Lower leg skin (tissue), 3 donors: ENCODE results near the gene PIP4K2A.

Experiments
- CTCF ChIP-seq, 3 donors: fragments of 450-650 bp; IDR thresholded peaks; one replicate each; pipeline ENCODE4 v1.5.1; 2016; ENCODE audit warnings: antibody characterized with exemption in 3 of 3, mild to moderate bottlenecking in 3 of 3, moderate library complexity in 2 of 3
- POLR2A ChIP-seq, 2 donors: fragments of 450-650 bp; IDR thresholded peaks; one replicate each; pipeline ENCODE4 v1.6.1; 2016 to 2017; ENCODE audit warnings: antibody characterized with exemption in 2 of 2, mild to moderate bottlenecking in 1 of 2, moderate library complexity in 1 of 2

GRCh38 chr10:22552888-22553378, 161.4 kb downstream of the PIP4K2A start:
- TF ChIP-seq CTCF (IDR thresholded peaks at IDR 0.05), result no peak
- no peak for TF ChIP-seq POLR2A (IDR thresholded peaks at IDR 0.05)
